Gastrocnemius medialis (tissue), 4 donors: ENCODE measurements around the gene RPS18.

Source experiments
- POLR2A ChIP-seq, 2 donors: fragments of 450-650 bp; IDR thresholded peaks; one replicate each; pipeline ENCODE4 v1.6.1; 2017; ENCODE audit warnings: antibody characterized with exemption in 2 of 2, mild to moderate bottlenecking in 2 of 2, moderate library complexity in 2 of 2
- TF ChIP-seq, protein P1 (sequence below), 5 experiments: fragments of 450-650 bp in 3 of 5; fragments of 200-600 bp in 2 of 5; sonication (generic) in 2 of 5; IDR thresholded peaks in 4 of 5; conservative IDR thresholded peaks in 1 of 5; 1 replicate in 4 of 5; 2 replicates in 1 of 5; pipeline ENCODE4 v1.5.1; 2016 to 2019; ENCODE audit warnings: antibody characterized with exemption in 5 of 5, mild to moderate bottlenecking in 3 of 5, moderate library complexity in 3 of 5

DNA sequence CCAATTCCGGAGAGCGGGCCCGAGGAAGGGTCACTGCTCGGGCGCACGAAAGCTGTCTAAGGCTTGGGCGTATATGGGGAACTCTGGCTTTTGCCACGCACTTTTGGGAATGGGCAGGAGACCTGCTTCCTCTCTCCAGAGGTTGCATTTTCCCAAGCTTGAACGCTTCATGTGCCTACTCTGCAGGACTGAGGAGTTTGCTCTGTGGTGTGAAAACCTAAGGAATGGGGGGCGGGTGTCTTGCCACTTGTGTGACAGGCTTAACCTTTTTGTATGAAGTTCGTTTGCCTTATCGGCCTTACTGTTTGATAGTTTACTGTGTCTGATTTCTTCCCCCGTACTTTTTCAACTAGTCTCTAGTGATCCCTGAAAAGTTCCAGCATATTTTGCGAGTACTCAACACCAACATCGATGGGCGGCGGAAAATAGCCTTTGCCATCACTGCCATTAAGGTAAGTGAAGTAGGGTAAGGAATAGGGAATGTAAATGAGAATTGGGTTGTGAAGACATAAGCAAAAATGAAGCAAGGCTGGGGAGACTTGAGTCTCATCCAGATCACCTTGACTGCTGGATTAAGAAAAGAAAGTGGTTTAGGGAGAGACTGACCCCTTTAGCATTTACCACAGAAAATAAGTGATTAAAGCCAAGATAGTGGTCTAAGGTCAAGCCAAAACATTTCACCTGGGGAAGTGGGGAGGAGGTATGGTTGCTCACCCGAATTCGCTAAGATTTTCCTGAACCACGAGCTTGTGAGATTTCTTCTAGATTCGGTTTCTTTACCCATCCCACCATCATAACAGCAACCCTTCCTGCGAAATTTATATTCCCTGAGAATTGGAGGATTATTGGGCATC, 627 bp downstream of the RPS18 start:
- TF ChIP-seq, protein P1, sequence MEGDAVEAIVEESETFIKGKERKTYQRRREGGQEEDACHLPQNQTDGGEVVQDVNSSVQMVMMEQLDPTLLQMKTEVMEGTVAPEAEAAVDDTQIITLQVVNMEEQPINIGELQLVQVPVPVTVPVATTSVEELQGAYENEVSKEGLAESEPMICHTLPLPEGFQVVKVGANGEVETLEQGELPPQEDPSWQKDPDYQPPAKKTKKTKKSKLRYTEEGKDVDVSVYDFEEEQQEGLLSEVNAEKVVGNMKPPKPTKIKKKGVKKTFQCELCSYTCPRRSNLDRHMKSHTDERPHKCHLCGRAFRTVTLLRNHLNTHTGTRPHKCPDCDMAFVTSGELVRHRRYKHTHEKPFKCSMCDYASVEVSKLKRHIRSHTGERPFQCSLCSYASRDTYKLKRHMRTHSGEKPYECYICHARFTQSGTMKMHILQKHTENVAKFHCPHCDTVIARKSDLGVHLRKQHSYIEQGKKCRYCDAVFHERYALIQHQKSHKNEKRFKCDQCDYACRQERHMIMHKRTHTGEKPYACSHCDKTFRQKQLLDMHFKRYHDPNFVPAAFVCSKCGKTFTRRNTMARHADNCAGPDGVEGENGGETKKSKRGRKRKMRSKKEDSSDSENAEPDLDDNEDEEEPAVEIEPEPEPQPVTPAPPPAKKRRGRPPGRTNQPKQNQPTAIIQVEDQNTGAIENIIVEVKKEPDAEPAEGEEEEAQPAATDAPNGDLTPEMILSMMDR (IDR thresholded peaks at IDR 0.05 in 4 of 5, conservative IDR thresholded peaks at IDR 0.05 in 1 of 5), result no peak
- no peak for TF ChIP-seq POLR2A (IDR thresholded peaks at IDR 0.05)
